Nephron (organoid): Measurements from ENCODE around the gene NLRP12.
A peak's percentile ranks its signal among the peaks of the same experiment; 100 is the strongest.

ENCODE experiments used
- H3K27ac Mint-ChIP-seq, 3 experiments: 2 replicates each; pipeline ENCODE4 v1.8.0; 2020; ENCODE audit warnings: mixed read lengths in 3 of 3, mild to moderate bottlenecking in 2 of 3, moderate library complexity in 1 of 3
- H3K27me3 Mint-ChIP-seq: 2 replicates; pipeline ENCODE4 v1.8.0; 2021; ENCODE audit warnings: low read depth, mild to moderate bottlenecking, moderate library complexity, mixed read lengths
- H3K36me3 Mint-ChIP-seq: 2 replicates; pipeline ENCODE4 v1.8.0; 2020; ENCODE audit warnings: low read depth, mixed read lengths
- H3K4me1 Mint-ChIP-seq: 2 replicates; pipeline ENCODE4 v1.8.0; 2020; ENCODE audit warnings: mixed read lengths
- H3K4me3 Mint-ChIP-seq, 3 experiments: 2 replicates each; pipeline ENCODE4 v1.8.0; 2020; ENCODE audit warnings: mild to moderate bottlenecking in 3 of 3, mixed read lengths in 3 of 3, moderate library complexity in 2 of 3
- H3K9me3 Mint-ChIP-seq: 2 replicates; pipeline ENCODE4 v1.8.0; 2020; ENCODE audit warnings: mixed read lengths
- TF ChIP-seq, protein P1 (sequence below), 3 experiments: fragments of 200-600 bp; sonication (generic); IDR thresholded peaks; one replicate each; pipeline ENCODE4 v1.5.0; 2021; ENCODE audit warnings: antibody characterized with exemption in 3 of 3; ENCODE audit not compliant: unreplicated experiment in 3 of 3

NLRP12 gene

DNA sequence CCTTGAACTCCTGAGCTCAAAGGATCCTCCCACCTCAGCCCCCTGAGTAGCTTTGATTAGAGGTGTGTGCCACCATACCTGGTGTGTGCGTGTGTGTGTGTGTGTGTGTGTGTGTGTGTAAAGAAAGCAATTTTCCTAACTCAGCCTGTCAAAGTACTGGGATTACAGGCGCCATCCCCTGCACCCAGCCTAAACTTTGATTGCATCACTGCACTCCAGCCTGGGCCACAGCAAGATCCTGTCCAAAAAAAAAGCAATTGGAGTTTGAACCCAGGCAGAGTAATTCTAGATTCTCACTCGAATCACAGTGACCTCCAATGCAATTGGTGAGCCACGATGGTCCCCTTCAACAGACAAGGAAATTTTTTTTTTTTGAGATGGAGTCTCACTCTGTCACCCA, 29.1 kb downstream of the NLRP12 start:
- Mint-ChIP-seq H3K27ac (no peak overlapping the region), H3K4me3 (no peak overlapping the region), H3K27me3 (peaks cover 9% of the 10 kb centered on the region), H3K36me3 (no peaks in the 10 kb centered on the region), H3K4me1 (no peaks in the 10 kb centered on the region), H3K9me3 (no peaks in the 10 kb centered on the region)
- TF ChIP-seq, protein P1, sequence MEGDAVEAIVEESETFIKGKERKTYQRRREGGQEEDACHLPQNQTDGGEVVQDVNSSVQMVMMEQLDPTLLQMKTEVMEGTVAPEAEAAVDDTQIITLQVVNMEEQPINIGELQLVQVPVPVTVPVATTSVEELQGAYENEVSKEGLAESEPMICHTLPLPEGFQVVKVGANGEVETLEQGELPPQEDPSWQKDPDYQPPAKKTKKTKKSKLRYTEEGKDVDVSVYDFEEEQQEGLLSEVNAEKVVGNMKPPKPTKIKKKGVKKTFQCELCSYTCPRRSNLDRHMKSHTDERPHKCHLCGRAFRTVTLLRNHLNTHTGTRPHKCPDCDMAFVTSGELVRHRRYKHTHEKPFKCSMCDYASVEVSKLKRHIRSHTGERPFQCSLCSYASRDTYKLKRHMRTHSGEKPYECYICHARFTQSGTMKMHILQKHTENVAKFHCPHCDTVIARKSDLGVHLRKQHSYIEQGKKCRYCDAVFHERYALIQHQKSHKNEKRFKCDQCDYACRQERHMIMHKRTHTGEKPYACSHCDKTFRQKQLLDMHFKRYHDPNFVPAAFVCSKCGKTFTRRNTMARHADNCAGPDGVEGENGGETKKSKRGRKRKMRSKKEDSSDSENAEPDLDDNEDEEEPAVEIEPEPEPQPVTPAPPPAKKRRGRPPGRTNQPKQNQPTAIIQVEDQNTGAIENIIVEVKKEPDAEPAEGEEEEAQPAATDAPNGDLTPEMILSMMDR (IDR thresholded peaks at IDR 0.05; ENCODE audit: unreplicated experiment in 3 of 3): no peak

DNA sequence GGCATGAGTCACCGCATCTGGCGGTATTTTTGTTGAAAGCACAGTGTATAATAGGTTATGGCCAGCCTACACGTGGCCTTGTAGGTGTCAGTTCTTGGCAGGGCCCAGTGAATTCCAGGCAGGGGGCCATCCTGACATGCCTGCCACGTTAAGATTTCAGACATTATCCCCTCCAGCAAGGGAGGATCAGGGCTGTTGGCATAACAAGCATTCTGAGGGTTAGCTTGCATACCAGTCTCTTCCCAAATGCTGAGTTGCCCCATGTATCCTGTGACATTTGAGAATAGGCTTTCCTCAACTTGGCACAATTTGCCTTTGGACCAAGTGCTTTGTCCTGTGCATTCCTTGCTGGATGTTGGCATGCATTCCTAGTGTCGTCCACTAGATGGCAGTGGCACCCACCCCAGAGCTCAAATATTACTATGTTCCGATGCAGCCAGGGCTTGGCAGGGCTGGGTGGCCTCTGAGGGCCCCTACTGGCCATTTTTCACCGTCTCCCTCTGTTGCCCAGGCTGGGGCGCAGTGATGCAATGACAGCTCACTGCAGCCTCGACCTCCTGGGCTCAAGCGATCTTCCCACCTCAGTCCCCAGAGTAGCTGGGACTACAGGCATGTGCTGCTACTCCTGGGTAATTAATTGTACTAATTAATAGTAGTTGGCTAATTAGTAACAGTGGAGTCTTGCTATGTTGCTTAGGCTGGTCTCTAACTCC, 31.2 kb downstream of the NLRP12 start:
- Mint-ChIP-seq H3K36me3 (no peaks in the 10 kb centered on the region), H3K4me3 (no peak overlapping the region), H3K27me3 (peaks cover 9% of the 10 kb centered on the region), H3K27ac (no peak overlapping the region), H3K4me1 (no peaks in the 10 kb centered on the region), H3K9me3 (no peaks in the 10 kb centered on the region)
- TF ChIP-seq, protein P1 (IDR thresholded peaks at IDR 0.05; ENCODE audit: unreplicated experiment in 3 of 3): peak; percentile 99

DNA sequence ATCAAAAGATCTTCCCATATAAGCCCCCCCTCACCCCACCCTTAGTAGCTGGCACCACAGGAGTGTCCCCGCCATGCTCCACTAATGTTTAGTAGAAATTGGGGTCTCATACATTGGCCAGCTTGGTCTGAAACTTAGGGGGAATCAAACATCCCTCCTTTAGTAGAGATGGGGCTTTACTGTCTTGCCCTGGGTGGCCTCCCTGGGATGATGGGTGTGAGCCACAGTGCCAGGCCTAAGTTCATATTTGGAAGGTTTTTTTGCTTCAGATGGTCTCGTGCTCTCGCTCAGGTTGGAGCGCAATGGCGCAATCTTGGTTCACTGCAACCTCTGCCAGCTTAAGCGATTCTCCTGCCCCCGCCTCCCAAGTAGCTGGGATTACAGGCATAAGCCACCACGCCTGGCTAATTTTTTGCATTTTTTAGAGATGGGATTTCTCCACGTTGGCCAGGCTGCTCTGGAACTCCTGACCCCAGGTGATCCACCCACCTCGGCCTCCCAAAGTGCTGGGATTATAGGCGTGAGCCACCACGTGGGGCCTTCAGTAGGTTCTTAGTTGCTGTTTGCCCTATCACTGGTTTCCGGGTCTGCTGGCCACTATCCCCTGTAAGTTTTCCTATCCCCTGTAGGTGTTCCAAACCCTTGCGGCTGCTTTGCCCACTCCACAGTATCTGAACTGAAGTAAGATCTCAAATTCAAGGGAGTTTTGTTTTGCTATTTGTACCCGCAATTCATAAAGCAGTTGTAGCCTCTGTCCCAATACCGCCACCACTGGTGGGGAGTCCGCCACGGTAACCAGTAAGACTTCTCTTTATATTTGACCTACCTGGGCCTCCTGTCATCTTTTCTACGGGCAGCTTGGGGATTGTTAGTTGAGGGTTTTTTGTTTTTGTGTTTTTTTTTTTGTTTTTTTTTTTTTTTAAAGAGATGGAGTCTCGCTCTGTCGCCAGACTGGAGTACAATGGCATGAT, 34.1 kb downstream of the NLRP12 start:
- TF ChIP-seq, protein P1 (IDR thresholded peaks at IDR 0.05; ENCODE audit: unreplicated experiment in 3 of 3): no peak
- Mint-ChIP-seq H3K9me3 (no peaks in the 10 kb centered on the region), H3K27ac (no peak overlapping the region), H3K36me3 (no peaks in the 10 kb centered on the region), H3K27me3 (peaks cover 9% of the 10 kb centered on the region), H3K4me3 (no peak overlapping the region), H3K4me1 (no peaks in the 10 kb centered on the region)

DNA sequence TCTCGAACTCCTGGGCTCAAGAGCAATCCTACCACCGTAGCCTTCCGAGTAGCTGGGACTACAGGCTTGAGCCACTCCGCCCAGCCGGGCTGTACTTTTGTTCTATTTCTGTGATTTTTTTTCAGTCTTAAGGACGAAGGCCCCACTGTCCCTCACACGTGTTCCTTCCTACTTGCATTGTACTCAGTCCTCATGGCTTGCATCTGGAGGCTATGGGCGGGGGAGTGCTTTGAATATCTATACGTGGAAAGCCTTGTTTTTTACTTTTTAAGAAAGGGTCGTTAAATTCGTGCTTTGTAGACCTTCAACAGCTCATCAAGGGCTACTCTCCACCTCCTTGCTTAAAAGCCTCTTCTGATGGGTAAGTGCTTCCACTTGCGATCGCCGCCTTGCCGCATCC, 36.8 kb downstream of the NLRP12 start:
- no peaks in the 10 kb centered on the region for H3K27me3 Mint-ChIP-seq
- H3K9me3 Mint-ChIP-seq: no peaks in the 10 kb centered on the region
- no peak overlapping the region for H3K27ac Mint-ChIP-seq
- no peaks in the 10 kb centered on the region for H3K36me3 Mint-ChIP-seq
- H3K4me3 Mint-ChIP-seq: no peak overlapping the region
- H3K4me1 Mint-ChIP-seq: no peaks in the 10 kb centered on the region
- TF ChIP-seq, protein P1 (IDR thresholded peaks at IDR 0.05; ENCODE audit: unreplicated experiment in 3 of 3): no peak

DNA sequence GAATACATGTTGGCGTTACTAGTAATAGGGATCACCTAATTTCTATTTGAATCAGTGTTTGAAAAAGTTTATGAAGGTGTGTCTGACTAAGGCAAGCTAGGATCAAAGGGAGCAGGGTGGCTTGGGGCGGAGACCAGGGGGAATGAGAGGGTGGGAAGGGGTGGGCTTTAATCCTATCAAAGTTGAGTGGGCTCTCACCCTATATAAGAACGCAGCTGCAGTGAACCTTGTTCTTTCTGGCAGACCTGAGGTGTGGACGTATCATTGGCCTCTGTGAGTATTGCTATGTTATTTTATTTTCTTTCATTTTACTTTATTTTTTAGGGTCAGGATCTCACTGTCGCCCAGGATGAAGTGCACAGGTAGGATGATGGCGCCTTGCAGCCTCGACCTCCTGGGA, 37.4 kb downstream of the NLRP12 start:
- Mint-ChIP-seq H3K4me3 (no peak overlapping the region), H3K9me3 (no peaks in the 10 kb centered on the region), H3K27me3 (no peaks in the 10 kb centered on the region)

More for the DNA sequence above, 37.4 kb downstream of the NLRP12 start:
- TF ChIP-seq, protein P1 (IDR thresholded peaks at IDR 0.05; ENCODE audit: unreplicated experiment in 3 of 3): no peak
- Mint-ChIP-seq H3K4me1 (no peaks in the 10 kb centered on the region), H3K27ac (no peak overlapping the region), H3K36me3 (no peaks in the 10 kb centered on the region)
